ENCODE measurements around the gene TMEM98. TPM values are rescaled to one million over a fixed set of nuclear protein-coding genes. Genes with fewer than 3 reads are reported as not detected.

The TMEM98 gene
- total and polyA plus RNA-seq, 9 of the 15 experiments (the other 6 are each of a cell fraction or from before 2014, with no cell fraction given): 33.5 to 164 (median 84.7) TPM

DNA sequence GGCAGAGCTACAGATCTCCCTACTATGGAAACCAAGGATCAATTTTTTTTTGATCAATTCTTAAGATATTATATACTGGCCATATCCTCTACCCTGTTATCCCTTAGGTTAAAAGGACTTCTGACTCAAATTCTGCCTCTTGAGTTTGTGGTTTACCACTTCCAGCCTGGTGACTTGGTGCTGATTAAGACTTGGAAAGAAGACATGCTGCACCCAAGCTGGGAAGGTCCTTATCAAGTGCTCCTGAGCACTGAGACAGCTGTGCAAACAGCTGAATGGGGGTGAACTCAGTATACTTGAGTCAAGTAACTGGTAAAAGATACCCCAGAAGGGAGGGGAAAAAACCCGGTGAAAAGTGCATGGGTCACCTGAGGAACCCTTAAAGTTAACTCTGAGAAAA is 43.2 kb downstream of the TMEM98 start (continued):
- TF ChIP-seq ATF6 (CRISPR knock-in tag; IDR thresholded peaks at IDR 0.05) (no peak), ZBTB40 (IDR thresholded peaks at IDR 0.05) (no peak), ZBTB40 (CRISPR knock-in tag; IDR thresholded peaks at IDR 0.05) (no peak), EGR1 (conservative IDR thresholded peaks at IDR 0.05) (0 out of 2 replicates have a peak, but pooled peaks have one; percentile 30), KAT8 (IDR thresholded peaks at IDR 0.05; ENCODE audit: low read depth) (no peak), ZNF551 (CRISPR knock-in tag; IDR thresholded peaks at IDR 0.05) (no peak), SIX5 (IDR thresholded peaks at IDR 0.05; ENCODE audit: borderline replicate concordance in 1 of 2, insufficient read depth in 1 of 2, low read depth in 1 of 2, low read length in 2 of 2) (no peak), ZNF778 (CRISPR knock-in tag; IDR thresholded peaks at IDR 0.05) (no peak), ESRRB (CRISPR knock-in tag; IDR thresholded peaks at IDR 0.05; ENCODE audit: borderline replicate concordance) (no peak), ZNF324 (CRISPR knock-in tag; IDR thresholded peaks at IDR 0.05) (no peak)
- TF ChIP-seq, protein P1, sequence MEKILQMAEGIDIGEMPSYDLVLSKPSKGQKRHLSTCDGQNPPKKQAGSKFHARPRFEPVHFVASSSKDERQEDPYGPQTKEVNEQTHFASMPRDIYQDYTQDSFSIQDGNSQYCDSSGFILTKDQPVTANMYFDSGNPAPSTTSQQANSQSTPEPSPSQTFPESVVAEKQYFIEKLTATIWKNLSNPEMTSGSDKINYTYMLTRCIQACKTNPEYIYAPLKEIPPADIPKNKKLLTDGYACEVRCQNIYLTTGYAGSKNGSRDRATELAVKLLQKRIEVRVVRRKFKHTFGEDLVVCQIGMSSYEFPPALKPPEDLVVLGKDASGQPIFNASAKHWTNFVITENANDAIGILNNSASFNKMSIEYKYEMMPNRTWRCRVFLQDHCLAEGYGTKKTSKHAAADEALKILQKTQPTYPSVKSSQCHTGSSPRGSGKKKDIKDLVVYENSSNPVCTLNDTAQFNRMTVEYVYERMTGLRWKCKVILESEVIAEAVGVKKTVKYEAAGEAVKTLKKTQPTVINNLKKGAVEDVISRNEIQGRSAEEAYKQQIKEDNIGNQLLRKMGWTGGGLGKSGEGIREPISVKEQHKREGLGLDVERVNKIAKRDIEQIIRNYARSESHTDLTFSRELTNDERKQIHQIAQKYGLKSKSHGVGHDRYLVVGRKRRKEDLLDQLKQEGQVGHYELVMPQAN (IDR thresholded peaks at IDR 0.05; ENCODE audit: borderline replicate concordance): no peak

Measured in K562 (cell line).